ENCODE data around the gene GRK5. TPM values are rescaled to one million over a fixed set of nuclear protein-coding genes. Genes with fewer than 3 reads are reported as not detected.

GRK5 gene
- total and polyA plus RNA-seq, 9 of the 15 experiments (the other 6 are each of a cell fraction or from before 2014, with no cell fraction given), result 0.46 to 0.83 (median 0.67) TPM; not detected in 2

DNA sequence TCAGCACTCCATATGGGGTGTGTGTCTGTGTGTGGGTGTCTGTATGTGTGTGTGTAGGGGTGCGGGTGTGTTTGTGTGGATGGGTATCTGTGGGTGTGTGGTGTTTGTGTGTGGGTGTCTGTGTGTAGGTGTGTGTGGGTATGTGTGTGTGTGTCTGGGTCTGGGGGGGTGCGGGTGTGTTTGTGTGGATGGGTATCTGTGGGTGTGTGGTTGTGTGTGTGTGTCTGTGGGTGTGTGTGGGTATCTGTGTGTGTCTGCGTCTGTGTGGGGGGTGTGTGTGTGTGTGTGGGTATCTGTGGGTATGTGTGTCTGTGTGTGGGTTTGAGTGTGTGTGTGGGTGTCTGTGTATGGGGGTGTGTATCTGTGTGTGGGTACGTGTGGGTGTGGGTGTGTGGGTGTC is 186.5 kb downstream of the GRK5 start:
- no TSS peak for BruUV-seq (replicated peaks)
- FAIRE-seq (no peak), ATAC-seq (no peak)

More for the DNA sequence above, 186.5 kb downstream of the GRK5 start:
- H3K27ac ChIP-seq (ENCODE audit: extremely low read depth, low read depth, low read length), result no peak overlapping the region
- H4K20me1 ChIP-seq (replicated peaks; ENCODE audit: control insufficient read depth, insufficient read depth, low read length), result no peaks in the 10 kb centered on the region
- DNase-seq (ENCODE audit: extremely low read depth in 1 of 4, low spot score in 3 of 4), result no peak
- no peak overlapping the region for H2AFZ ChIP-seq (ENCODE audit: low read depth, low read length)
- H3K9me3 ChIP-seq (replicated peaks; ENCODE audit: control insufficient read depth, insufficient read depth, low read depth, low read length), result no peaks in the 10 kb centered on the region
- H3K79me2 ChIP-seq (ENCODE audit: control insufficient read depth, insufficient read depth, low read length), result no peaks in the 10 kb centered on the region
- peak; percentile 75 for TF ChIP-seq EGR1 (conservative IDR thresholded peaks at IDR 0.05)
- TF ChIP-seq, protein P1, sequence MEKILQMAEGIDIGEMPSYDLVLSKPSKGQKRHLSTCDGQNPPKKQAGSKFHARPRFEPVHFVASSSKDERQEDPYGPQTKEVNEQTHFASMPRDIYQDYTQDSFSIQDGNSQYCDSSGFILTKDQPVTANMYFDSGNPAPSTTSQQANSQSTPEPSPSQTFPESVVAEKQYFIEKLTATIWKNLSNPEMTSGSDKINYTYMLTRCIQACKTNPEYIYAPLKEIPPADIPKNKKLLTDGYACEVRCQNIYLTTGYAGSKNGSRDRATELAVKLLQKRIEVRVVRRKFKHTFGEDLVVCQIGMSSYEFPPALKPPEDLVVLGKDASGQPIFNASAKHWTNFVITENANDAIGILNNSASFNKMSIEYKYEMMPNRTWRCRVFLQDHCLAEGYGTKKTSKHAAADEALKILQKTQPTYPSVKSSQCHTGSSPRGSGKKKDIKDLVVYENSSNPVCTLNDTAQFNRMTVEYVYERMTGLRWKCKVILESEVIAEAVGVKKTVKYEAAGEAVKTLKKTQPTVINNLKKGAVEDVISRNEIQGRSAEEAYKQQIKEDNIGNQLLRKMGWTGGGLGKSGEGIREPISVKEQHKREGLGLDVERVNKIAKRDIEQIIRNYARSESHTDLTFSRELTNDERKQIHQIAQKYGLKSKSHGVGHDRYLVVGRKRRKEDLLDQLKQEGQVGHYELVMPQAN (IDR thresholded peaks at IDR 0.05; ENCODE audit: borderline replicate concordance), result no peak
- H3K9me1 ChIP-seq (ENCODE audit: control insufficient read depth, insufficient read depth, low read length), result no peaks in the 10 kb centered on the region
- H3K36me3 ChIP-seq (ENCODE audit: control insufficient read depth, insufficient read depth, low read length), result no peaks in the 10 kb centered on the region
- in situ Hi-C loops (cut with MboI) (no loop called here), intact Hi-C loops (cut with micrococcal nuclease) (no loop called here)
- ChIA-PET POLR2A (no interaction called here), CTCF (ENCODE audit: low intra/inter-chr PET ratio) (no interaction called here)
- H3K9ac ChIP-seq (ENCODE audit: insufficient read depth in 1 of 2, low read depth in 2 of 2, low read length in 2 of 2), result no peak overlapping the region
- H3K4me1 ChIP-seq (replicated peaks in 1 of 2; ENCODE audit: control insufficient read depth in 2 of 2, insufficient read depth in 2 of 2, low read length in 2 of 2), result peaks cover 0 to 6% of the 10 kb centered on the region in 2 experiments; a peak in 2 of 5 replicates
- H3K4me2 ChIP-seq (ENCODE audit: insufficient read depth, low read length), result no peak overlapping the region
- 56% methylated on average over 1 of the region's 4 CpGs for WGBS (ENCODE audit: insufficient coverage, low coverage, missing lambda C conversion rate)
- peaks cover 0 to under 1% of the 10 kb centered on the region in 2 experiments; a peak in 2 of 5 replicates for H3K27me3 ChIP-seq (ENCODE audit: control insufficient read depth in 2 of 2, insufficient read depth in 2 of 2, low read length in 2 of 2)
- H3K4me3 ChIP-seq, result no peak overlapping the region

Measured in K562 (cell line).